ENCODE results near the gene PAX8.

PAX8 gene

GRCh38 chr2:113264713-113265403 lies 13.9 kb downstream of the PAX8 start:
- DNase-seq = no peak

GRCh38 chr2:113263546-113263945 lies 15.2 kb downstream of the PAX8 start:
- DNase-seq = no peak

GRCh38 chr2:113260991-113261390 lies 17.7 kb downstream of the PAX8 start:
- DNase-seq = no peak

- no peak for DNase-seq
Observed at GRCh38 chr2:113258471-113259147, 20.1 kb downstream of the PAX8 start.

- no peak for DNase-seq
Observed at GRCh38 chr2:113257516-113258264, 21.0 kb downstream of the PAX8 start.

- no peak for DNase-seq
Observed at GRCh38 chr2:113255140-113256070, 23.3 kb downstream of the PAX8 start.

GRCh38 chr2:113253453-113253852 lies 25.3 kb downstream of the PAX8 start:
- no peak for DNase-seq

- DNase-seq = no peak
Observed at GRCh38 chr2:113252047-113252590, 26.6 kb downstream of the PAX8 start.

GRCh38 chr2:113251118-113251517 lies 27.6 kb downstream of the PAX8 start:
- DNase-seq = no peak

GRCh38 chr2:113248997-113249770 lies 29.5 kb downstream of the PAX8 start:
- DNase-seq = peak; percentile 84

GRCh38 chr2:113246606-113247005 lies 32.1 kb downstream of the PAX8 start:
- no peak for DNase-seq

GRCh38 chr2:113245276-113245711 lies 33.4 kb downstream of the PAX8 start:
- DNase-seq = no peak

GRCh38 chr2:113242327-113242726 lies 36.4 kb downstream of the PAX8 start:
- DNase-seq = no peak

- peak; percentile 46 for DNase-seq
Observed at GRCh38 chr2:113240915-113241911, 37.5 kb downstream of the PAX8 start.

- DNase-seq = peak; percentile 91
Observed at GRCh38 chr2:113240150-113240914, 38.4 kb downstream of the PAX8 start.

- no peak for DNase-seq
Observed at GRCh38 chr2:113238871-113239839, 39.6 kb downstream of the PAX8 start.

- no peak for DNase-seq
Observed at GRCh38 chr2:113237604-113238160, 41.0 kb downstream of the PAX8 start.
